Vagina (tissue), 2 donors: ENCODE data around the gene CTNND2.

ENCODE experiments used
- POLR2A ChIP-seq, 2 donors: fragments of 450-650 bp; IDR thresholded peaks; one replicate each; pipeline ENCODE4 v1.6.1; 2017; ENCODE audit warnings: antibody characterized with exemption in 2 of 2, mild to moderate bottlenecking in 2 of 2, moderate library complexity in 2 of 2
- POLR2AphosphoS5 ChIP-seq, 2 donors: sonication (generic); formaldehyde crosslinking; IDR thresholded peaks; one replicate each; pipeline ENCODE4 v1.9.0; 2017; ENCODE audit warnings: antibody characterized with exemption in 2 of 2, mild to moderate bottlenecking in 2 of 2, low read depth in 1 of 2; ENCODE audit not compliant: insufficient read depth in 1 of 2
- TF ChIP-seq, protein P1 (sequence below), 3 experiments: fragments of 450-650 bp in 2 of 3; fragments of 200-600 bp in 1 of 3; sonication (generic) in 1 of 3; IDR thresholded peaks; one replicate each; pipeline ENCODE4 v1.5.1; 2017 to 2019; ENCODE audit warnings: antibody characterized with exemption in 3 of 3, mild to moderate bottlenecking in 2 of 3, moderate library complexity in 2 of 3

DNA sequence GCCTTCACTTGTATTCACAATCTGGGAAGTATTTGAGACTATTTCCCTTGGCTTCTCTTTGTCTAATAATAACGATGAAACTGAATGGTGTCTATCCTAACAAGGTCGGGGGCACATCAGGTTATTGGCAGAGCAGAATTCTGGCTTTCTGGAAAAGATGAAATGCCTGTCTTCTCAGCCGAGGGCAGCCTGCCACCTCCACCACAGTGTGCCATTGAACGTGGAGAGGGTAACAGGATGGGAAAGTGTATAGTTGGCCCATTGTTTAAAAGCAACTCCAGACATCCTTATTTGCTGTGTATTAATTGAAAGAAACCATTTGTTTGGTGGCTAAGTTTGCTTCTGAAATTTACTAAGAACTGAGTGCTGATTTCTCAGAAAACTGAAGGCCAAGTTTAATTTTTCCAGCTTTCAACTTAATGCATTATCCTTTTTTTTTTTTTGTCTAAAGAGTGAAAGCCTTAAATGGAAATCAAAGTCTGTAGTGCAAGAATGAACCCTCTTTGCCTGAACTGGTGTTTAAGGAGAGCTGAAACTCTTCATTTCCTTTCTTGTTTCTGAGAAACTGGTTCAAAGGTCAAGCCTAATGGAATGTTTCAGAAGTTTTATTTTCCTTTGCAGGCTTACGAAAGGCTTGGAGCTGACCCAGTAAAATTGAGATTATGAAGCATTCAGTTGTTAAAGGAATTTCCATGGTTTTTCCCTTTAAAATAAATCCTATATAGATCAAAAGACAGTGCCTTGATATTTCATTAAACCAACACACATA, 579.5 kb downstream of the CTNND2 start:
- TF ChIP-seq, protein P1, sequence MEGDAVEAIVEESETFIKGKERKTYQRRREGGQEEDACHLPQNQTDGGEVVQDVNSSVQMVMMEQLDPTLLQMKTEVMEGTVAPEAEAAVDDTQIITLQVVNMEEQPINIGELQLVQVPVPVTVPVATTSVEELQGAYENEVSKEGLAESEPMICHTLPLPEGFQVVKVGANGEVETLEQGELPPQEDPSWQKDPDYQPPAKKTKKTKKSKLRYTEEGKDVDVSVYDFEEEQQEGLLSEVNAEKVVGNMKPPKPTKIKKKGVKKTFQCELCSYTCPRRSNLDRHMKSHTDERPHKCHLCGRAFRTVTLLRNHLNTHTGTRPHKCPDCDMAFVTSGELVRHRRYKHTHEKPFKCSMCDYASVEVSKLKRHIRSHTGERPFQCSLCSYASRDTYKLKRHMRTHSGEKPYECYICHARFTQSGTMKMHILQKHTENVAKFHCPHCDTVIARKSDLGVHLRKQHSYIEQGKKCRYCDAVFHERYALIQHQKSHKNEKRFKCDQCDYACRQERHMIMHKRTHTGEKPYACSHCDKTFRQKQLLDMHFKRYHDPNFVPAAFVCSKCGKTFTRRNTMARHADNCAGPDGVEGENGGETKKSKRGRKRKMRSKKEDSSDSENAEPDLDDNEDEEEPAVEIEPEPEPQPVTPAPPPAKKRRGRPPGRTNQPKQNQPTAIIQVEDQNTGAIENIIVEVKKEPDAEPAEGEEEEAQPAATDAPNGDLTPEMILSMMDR (IDR thresholded peaks at IDR 0.05) = no peak
- TF ChIP-seq POLR2A (IDR thresholded peaks at IDR 0.05) (no peak), POLR2AphosphoS5 (IDR thresholded peaks at IDR 0.05; ENCODE audit: insufficient read depth in 1 of 2, low read depth in 1 of 2) (no peak)
